OCI-LY3 (cell line): ENCODE results near the gene SYTL3.
A peak's percentile ranks its signal among the peaks of the same experiment; 100 is the strongest.

Experiments used
- H2AFZ ChIP-seq: fragments of 200-600, 300-600 bp; shearing (Covaris generic); 2 replicates; pipeline ENCODE4 v1.6.0; 2014; ENCODE audit warnings: antibody characterized with exemption, low read depth, low read length
- H3K27ac ChIP-seq: fragments of 200-600, 300-600 bp; sonication (generic); 2 replicates; pipeline ENCODE4 v1.5.1; 2014; ENCODE audit warnings: mild to moderate bottlenecking, low read length, moderate library complexity, mixed read lengths
- H3K27me3 ChIP-seq: fragments of 200-600, 300-600 bp; sonication (generic); 2 replicates; pipeline ENCODE4 v1.6.1; 2014; ENCODE audit warnings: low read depth, low read length, mixed read lengths
- H3K36me3 ChIP-seq: fragments of 200-600, 300-600 bp; sonication (generic); replicated peaks from 2 replicates; pipeline ENCODE3; 2014; ENCODE audit warnings: low read depth, low read length, mixed read lengths
- H3K4me1 ChIP-seq: fragments of 300-600, 200-600 bp; sonication (generic); 2 replicates; pipeline ENCODE4 v1.6.1; 2014; ENCODE audit warnings: low read length, mixed read lengths
- H3K4me2 ChIP-seq: fragments of 200-600, 300-600 bp; sonication (generic); 2 replicates; pipeline ENCODE4 v1.6.1; 2014; ENCODE audit warnings: low read length, mixed read lengths
- H3K4me3 ChIP-seq: fragments of 300-600, 200-600 bp; sonication (generic); 2 replicates; pipeline ENCODE4 v1.5.1; 2014; ENCODE audit warnings: antibody characterized with exemption, mild to moderate bottlenecking, low read length, moderate library complexity
- H3K79me2 ChIP-seq: fragments of 300-600, 200-600 bp; shearing (Covaris generic); 2 replicates; pipeline ENCODE4 v1.6.1; 2014; ENCODE audit warnings: mild to moderate bottlenecking, low read length, mixed read lengths
- H3K9ac ChIP-seq: fragments of 300-600, 200-600 bp; shearing (Covaris generic); 2 replicates; pipeline ENCODE4 v1.6.0; 2014; ENCODE audit warnings: mild to moderate bottlenecking, low read length, moderate library complexity
- H3K9me3 ChIP-seq: fragments of 200-600, 300-600 bp; shearing (Covaris generic); 2 replicates; pipeline ENCODE4 v1.6.1; 2014; ENCODE audit warnings: low read length, mixed read lengths; ENCODE audit not compliant: insufficient read depth
- H4K20me1 ChIP-seq: fragments of 200-600, 300-600 bp; sonication (generic); 2 replicates; pipeline ENCODE4 v1.6.1; 2016; ENCODE audit warnings: low read length, mixed read lengths; ENCODE audit not compliant: insufficient read depth
- CTCF ChIP-seq: fragments of 200-600, 300-600 bp; sonication (generic); IDR thresholded peaks from 2 replicates; pipeline ENCODE4 v1.5.1; 2014; ENCODE audit warnings: antibody characterized with exemption, low read length, low read depth
- EZH2phosphoT487 ChIP-seq: fragments of 200-600 bp; shearing (Covaris generic); IDR thresholded peaks from 2 replicates; pipeline ENCODE4 v1.6.1; 2018; ENCODE audit warnings: antibody characterized with exemption, mixed run types, low read depth

SYTL3 gene

GRCh38 chr6:158627168-158627939 lies 22.5 kb upstream of the SYTL3 start:
- no peak overlapping the region for H3K27ac ChIP-seq
- H3K9me3 ChIP-seq: no peaks in the 10 kb centered on the region
- no peak overlapping the region for H3K4me3 ChIP-seq
- H3K27me3 ChIP-seq: no peaks in the 10 kb centered on the region
- H3K79me2 ChIP-seq: no peaks in the 10 kb centered on the region
- no peak overlapping the region for H3K9ac ChIP-seq
- no peak overlapping the region for H3K4me2 ChIP-seq
- no peak for TF ChIP-seq CTCF
- TF ChIP-seq EZH2phosphoT487: no peak
- H3K36me3 ChIP-seq: peaks cover 5% of the 10 kb centered on the region
- H4K20me1 ChIP-seq: no peaks in the 10 kb centered on the region
- no peak overlapping the region for H2AFZ ChIP-seq
- no peaks in the 10 kb centered on the region for H3K4me1 ChIP-seq

DNA sequence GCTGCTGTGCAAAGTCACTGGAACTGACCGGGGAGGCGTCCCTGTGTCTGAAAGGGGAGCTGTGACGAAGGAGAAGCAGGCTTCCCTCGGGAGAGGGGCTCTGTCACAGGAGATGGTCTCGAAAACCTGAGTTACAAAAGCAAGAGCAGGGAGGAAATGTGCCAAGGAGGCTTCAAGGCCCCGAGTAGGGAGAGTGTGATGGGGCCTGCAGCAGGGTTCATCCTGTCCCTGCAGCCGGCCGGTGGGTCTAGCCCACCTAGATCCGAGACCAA lies 22.0 kb upstream of the SYTL3 start:
- TF ChIP-seq EZH2phosphoT487 (no peak), CTCF (no peak)
- Histone ChIP-seq H3K36me3 (peaks cover 6% of the 10 kb centered on the region), H2AFZ (no peak overlapping the region), H3K4me1 (no peaks in the 10 kb centered on the region), H4K20me1 (no peaks in the 10 kb centered on the region), H3K4me3 (no peak overlapping the region), H3K9ac (no peak overlapping the region), H3K79me2 (no peaks in the 10 kb centered on the region), H3K9me3 (no peaks in the 10 kb centered on the region), H3K27me3 (no peaks in the 10 kb centered on the region), H3K4me2 (no peak overlapping the region), H3K27ac (no peak overlapping the region)

- Histone ChIP-seq H3K27ac (no peak overlapping the region), H2AFZ (no peak overlapping the region), H3K9me3 (no peaks in the 10 kb centered on the region), H3K36me3 (peaks cover 6% of the 10 kb centered on the region), H3K4me2 (no peak overlapping the region), H3K4me3 (no peak overlapping the region), H3K27me3 (no peaks in the 10 kb centered on the region), H4K20me1 (no peaks in the 10 kb centered on the region), H3K9ac (no peak overlapping the region), H3K4me1 (no peaks in the 10 kb centered on the region), H3K79me2 (no peaks in the 10 kb centered on the region)
- TF ChIP-seq CTCF: no peak
- no peak for TF ChIP-seq EZH2phosphoT487
These were observed 21.3 kb upstream of the SYTL3 start for GRCh38 chr6:158628542-158628941.

GRCh38 chr6:158629367-158630221 lies 20.3 kb upstream of the SYTL3 start:
- TF ChIP-seq CTCF (peak; percentile 42), EZH2phosphoT487 (no peak)
- Histone ChIP-seq H3K9ac (no peak overlapping the region), H3K4me1 (no peaks in the 10 kb centered on the region), H3K4me3 (no peak overlapping the region), H3K4me2 (no peak overlapping the region), H3K36me3 (peaks cover 10% of the 10 kb centered on the region), H2AFZ (no peak overlapping the region), H3K79me2 (no peaks in the 10 kb centered on the region), H3K9me3 (no peaks in the 10 kb centered on the region), H4K20me1 (no peaks in the 10 kb centered on the region), H3K27me3 (no peaks in the 10 kb centered on the region), H3K27ac (no peak overlapping the region)
